Transverse colon (tissue), 4 donors: ENCODE measurements around the gene GSTO1. TPM values are rescaled to one million over a fixed set of nuclear protein-coding genes. Genes with fewer than 3 reads are reported as not detected.

ENCODE experiments used
- DNase-seq: peaks from one replicate; pipeline ENCODE4 v3.0.0-alpha.2; 2019
- H3K27ac ChIP-seq, 4 donors: fragments of 200-600 bp; sonication (generic); 2 replicates each; pipeline ENCODE4 v1.5.1; 2016 to 2018; ENCODE audit warnings: inconsistent platforms in 4 of 4
- H3K27me3 ChIP-seq: fragments of 200-600 bp; sonication (generic); 2 replicates; pipeline ENCODE4 v1.5.1; 2017; ENCODE audit warnings: inconsistent platforms
- H3K36me3 ChIP-seq, 4 donors: fragments of 200-600 bp; sonication (generic); 2 replicates each; pipeline ENCODE4 v1.5.1; 2017 to 2019; ENCODE audit warnings: inconsistent platforms in 4 of 4
- H3K4me1 ChIP-seq, 4 donors: fragments of 200-600 bp; sonication (generic); 2 replicates each; pipeline ENCODE4 v1.5.1; 2017 to 2020; ENCODE audit warnings: inconsistent platforms in 4 of 4
- H3K4me3 ChIP-seq, 4 donors: fragments of 200-600 bp; sonication (generic); 1 replicate in 1 of 4; 2 replicates in 3 of 4; pipeline versions ENCODE4 v1.5.1 to v1.6.1; 2017 to 2019; ENCODE audit warnings: inconsistent platforms in 4 of 4
- H3K9me3 ChIP-seq, 2 donors: fragments of 200-600 bp; sonication (generic); 2 replicates each; pipeline ENCODE4 v1.5.1; 2017 to 2019; ENCODE audit warnings: inconsistent platforms in 2 of 2
- EP300 ChIP-seq: sonication (generic); formaldehyde crosslinking; IDR thresholded peaks from one replicate; pipeline ENCODE4 v1.6.1; 2017; ENCODE audit warnings: antibody characterized with exemption, low read depth
- POLR2A ChIP-seq: fragments of 450-650 bp; IDR thresholded peaks from one replicate; pipeline ENCODE4 v1.6.1; 2016; ENCODE audit warnings: antibody characterized with exemption, mild to moderate bottlenecking, moderate library complexity
- POLR2AphosphoS5 ChIP-seq, 3 donors: sonication (generic); formaldehyde crosslinking; IDR thresholded peaks; one replicate each; pipeline ENCODE4 v1.6.1; 2016; ENCODE audit warnings: antibody characterized with exemption in 3 of 3
- WGBS, 2 donors: methylation state at CpG; one replicate each; pipeline ENCODE4 v1.1.5; 2018; ENCODE audit warnings: low coverage in 1 of 2; 5-methylcytosine and 5-hydroxymethylcytosine counted together
- in situ Hi-C, 4 donors: fragments of 200-750 bp; cut with MboI; loops; one replicate each; pipeline versions ENCODE4 v1.15.0 to v1.15.1; 2017; ENCODE audit warnings: low sequenced_read_pairs in 3 of 4, low pct_ligation_motif_present in 1 of 4, low pct_unique_long_range_greater_than_20kb in 1 of 4
- intact Hi-C: fragments of 100-400 bp; cut with DNase I; formaldehyde crosslinking; loops from one replicate; pipeline ENCODE4 v1.15.1; 2023; ENCODE audit warnings: low total_unique reads
- total RNA-seq, 4 donors: library from RNA; depleted of rRNA; stranded (reverse); fragments of >200 nt; gene quantifications; one replicate each; pipeline ENCODE4 v1.1.0, GENCODE V29; 2016
- TF ChIP-seq, protein P1 (sequence below), 5 experiments: fragments of 200-600 bp in 3 of 5; fragments of 450-650 bp in 2 of 5; sonication (generic) in 3 of 5; IDR thresholded peaks; 1 replicate in 2 of 5; 2 replicates in 3 of 5; pipeline ENCODE4 v1.5.1; 2016 to 2017; ENCODE audit warnings: antibody characterized with exemption in 5 of 5, inconsistent platforms in 3 of 5, mild to moderate bottlenecking in 2 of 5, moderate library complexity in 1 of 5

The GSTO1 gene
- total RNA-seq, 4 donors from 2014 or later, result 21.3 to 66.2 (median 45.9) TPM

GRCh38 chr10:104274762-104275721, 20.4 kb downstream of the GSTO1 start:
- TF ChIP-seq POLR2AphosphoS5 (IDR thresholded peaks at IDR 0.05), result no peak
- TF ChIP-seq, protein P1, sequence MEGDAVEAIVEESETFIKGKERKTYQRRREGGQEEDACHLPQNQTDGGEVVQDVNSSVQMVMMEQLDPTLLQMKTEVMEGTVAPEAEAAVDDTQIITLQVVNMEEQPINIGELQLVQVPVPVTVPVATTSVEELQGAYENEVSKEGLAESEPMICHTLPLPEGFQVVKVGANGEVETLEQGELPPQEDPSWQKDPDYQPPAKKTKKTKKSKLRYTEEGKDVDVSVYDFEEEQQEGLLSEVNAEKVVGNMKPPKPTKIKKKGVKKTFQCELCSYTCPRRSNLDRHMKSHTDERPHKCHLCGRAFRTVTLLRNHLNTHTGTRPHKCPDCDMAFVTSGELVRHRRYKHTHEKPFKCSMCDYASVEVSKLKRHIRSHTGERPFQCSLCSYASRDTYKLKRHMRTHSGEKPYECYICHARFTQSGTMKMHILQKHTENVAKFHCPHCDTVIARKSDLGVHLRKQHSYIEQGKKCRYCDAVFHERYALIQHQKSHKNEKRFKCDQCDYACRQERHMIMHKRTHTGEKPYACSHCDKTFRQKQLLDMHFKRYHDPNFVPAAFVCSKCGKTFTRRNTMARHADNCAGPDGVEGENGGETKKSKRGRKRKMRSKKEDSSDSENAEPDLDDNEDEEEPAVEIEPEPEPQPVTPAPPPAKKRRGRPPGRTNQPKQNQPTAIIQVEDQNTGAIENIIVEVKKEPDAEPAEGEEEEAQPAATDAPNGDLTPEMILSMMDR (IDR thresholded peaks at IDR 0.05), result peak; percentile 80 to 85 (median 84)
- in situ Hi-C loops, result no loop called here
- intact Hi-C loops, result no loop called here

DNA sequence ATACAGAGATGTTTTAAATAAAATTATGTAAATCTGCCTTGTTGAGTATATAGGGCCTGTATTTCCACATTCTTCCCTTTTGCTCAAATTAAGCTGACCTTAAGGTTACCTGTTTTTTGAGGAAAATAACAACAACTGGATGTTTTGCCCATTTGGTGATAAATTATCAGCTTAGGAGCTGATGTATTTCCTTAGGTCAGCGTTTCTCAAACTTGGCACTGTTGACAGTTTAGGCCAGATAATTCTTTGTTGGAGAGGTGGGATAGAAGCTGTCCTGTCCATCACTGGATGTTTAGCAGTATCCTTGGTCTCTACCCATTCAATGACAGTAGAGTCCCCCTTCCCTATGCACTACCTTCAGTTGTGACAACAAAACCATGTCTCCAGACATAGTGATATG, 21.5 kb downstream of the GSTO1 start:
- Histone ChIP-seq H3K9me3 (no peaks in the 10 kb centered on the region), H3K4me1 (peaks cover 0 to 11% (median 7%) of the 10 kb centered on the region in 4 donors), H3K36me3 (no peaks in the 10 kb centered on the region), H3K27me3 (peaks cover 8% of the 10 kb centered on the region), H3K27ac (no peak overlapping the region), H3K4me3 (no peak overlapping the region)
- DNase-seq, result no peak
- TF ChIP-seq, protein P1 (IDR thresholded peaks at IDR 0.05), result no peak
- no peak for TF ChIP-seq POLR2A
- no peak for TF ChIP-seq EP300
- TF ChIP-seq POLR2AphosphoS5 (IDR thresholded peaks at IDR 0.05), result no peak
- 83% methylated on average over 1 of the region's 1 CpG; no CpG with 5 or more reads in 1 of the 2 donors for WGBS, 2 donors
- in situ Hi-C loops, result no loop called here
- intact Hi-C loops, result no loop called here

More at GRCh38 chr10:104274762-104275721, 20.4 kb downstream of the GSTO1 start:
- H3K27me3 ChIP-seq, result peaks cover 8% of the 10 kb centered on the region
- H3K4me1 ChIP-seq, result peaks cover 0 to 11% (median 7%) of the 10 kb centered on the region in 4 donors
- H3K9me3 ChIP-seq, result no peaks in the 10 kb centered on the region
- H3K36me3 ChIP-seq, result no peaks in the 10 kb centered on the region
- peak; percentile 54 for DNase-seq
- WGBS, 2 donors, result 17 to 20% methylated on average over 1 to 42 of the region's 42 CpGs
- peak overlapping the region in 3 of 4 donors; percentile 12 to 49 (median 40) for H3K27ac ChIP-seq
- H3K4me3 ChIP-seq, result peak overlapping the region in 3 of 4 donors; percentile 34 to 53 (median 40)

DNA sequence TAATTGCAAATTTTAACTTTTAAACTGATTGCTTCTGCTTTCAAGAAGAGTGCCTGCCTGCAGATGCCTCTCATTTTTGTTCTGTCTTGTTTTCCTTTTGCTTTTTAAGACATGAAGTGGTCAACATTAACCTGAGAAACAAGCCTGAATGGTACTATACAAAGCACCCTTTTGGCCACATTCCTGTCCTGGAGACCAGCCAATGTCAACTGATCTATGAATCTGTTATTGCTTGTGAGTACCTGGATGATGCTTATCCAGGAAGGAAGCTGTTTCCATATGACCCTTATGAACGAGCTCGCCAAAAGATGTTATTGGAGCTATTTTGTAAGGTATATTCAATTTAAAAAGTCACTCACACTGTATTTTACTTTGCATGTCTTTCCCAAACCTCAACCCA, 23.1 kb downstream of the GSTO1 start:
- WGBS, 2 donors, result 31 to 79% methylated on average over 2 of the region's 2 CpGs
- TF ChIP-seq, protein P1 (IDR thresholded peaks at IDR 0.05), result no peak
- TF ChIP-seq EP300 (no peak), POLR2A (no peak), POLR2AphosphoS5 (IDR thresholded peaks at IDR 0.05) (no peak)
- peaks cover 0 to 11% (median 7%) of the 10 kb centered on the region in 4 donors for H3K4me1 ChIP-seq
- in situ Hi-C loops (no loop called here), intact Hi-C loops (no loop called here)
- H3K4me3 ChIP-seq, result no peak overlapping the region
- H3K27me3 ChIP-seq, result peaks cover 8% of the 10 kb centered on the region
- no peaks in the 10 kb centered on the region for H3K9me3 ChIP-seq
- H3K27ac ChIP-seq, result no peak overlapping the region
- peak; percentile 48 for DNase-seq
- no peaks in the 10 kb centered on the region for H3K36me3 ChIP-seq

GRCh38 chr10:104279550-104280259, 25.0 kb downstream of the GSTO1 start:
- Histone ChIP-seq H3K27ac (no peak overlapping the region), H3K27me3 (peaks cover 6% of the 10 kb centered on the region), H3K4me3 (no peak overlapping the region), H3K4me1 (peaks cover 0 to 8% (median 3%) of the 10 kb centered on the region in 4 donors), H3K36me3 (no peaks in the 10 kb centered on the region), H3K9me3 (no peaks in the 10 kb centered on the region)
- DNase-seq, result no peak
- intact Hi-C loops, result no loop called here
- WGBS, 2 donors, result 91% methylated on average over 3 of the region's 3 CpGs; no CpG with 5 or more reads in 1 of the 2 donors
- TF ChIP-seq EP300, result no peak
- TF ChIP-seq POLR2AphosphoS5 (IDR thresholded peaks at IDR 0.05), result no peak
- TF ChIP-seq POLR2A, result no peak
- TF ChIP-seq, protein P1 (IDR thresholded peaks at IDR 0.05), result no peak
- in situ Hi-C loops, result no loop called here
